Measurements from ENCODE around the gene SNRNP48. TPM values are rescaled to one million over a fixed set of nuclear protein-coding genes. Genes with fewer than 3 reads are reported as not detected.

Gene SNRNP48
- total and polyA plus RNA-seq, 2 donors (not counting 3 experiments of a cell fraction or from before 2014, with no cell fraction given): 4.2 to 13.2 TPM

- no peaks in the 10 kb centered on the region for H4K20me1 ChIP-seq (replicated peaks; ENCODE audit: control insufficient read depth, extremely low read depth, insufficient read depth, low read length)
- BruUV-seq (replicated peaks): no TSS peak
- H3K4me3 ChIP-seq (replicated peaks in 1 of 3; ENCODE audit: insufficient read depth in 1 of 3, low read depth in 1 of 3, low read length in 3 of 3): no peak overlapping the region
- DNase-seq (ENCODE audit: low read depth, low spot score) (no peak), FAIRE-seq (no peak)
- no peak overlapping the region for H3K27ac ChIP-seq (ENCODE audit: insufficient read depth, low read depth, low read length)
- TF ChIP-seq JUN (IDR thresholded peaks at IDR 0.05; ENCODE audit: borderline replicate concordance, insufficient read depth, insufficient read length, low read depth) (no peak), POLR2A (IDR thresholded peaks at IDR 0.05; ENCODE audit: low read depth, low read length) (no peak), POLR2AphosphoS5 (IDR thresholded peaks at IDR 0.05; ENCODE audit: insufficient read depth, low read depth, low read length) (no peak), MAX (IDR thresholded peaks at IDR 0.05; ENCODE audit: insufficient read depth, insufficient read length) (no peak), CTCF (IDR thresholded peaks at IDR 0.05; ENCODE audit: extremely low read depth in 1 of 2, insufficient read depth in 1 of 2, low read depth in 1 of 2, low read length in 2 of 2) (no peak), MYC (IDR thresholded peaks at IDR 0.05; ENCODE audit: low read depth, low read length) (no peak), GATA2 (IDR thresholded peaks at IDR 0.05; ENCODE audit: insufficient read depth, insufficient read length, low read depth, low read length) (no peak), FOS (IDR thresholded peaks at IDR 0.05; ENCODE audit: borderline replicate concordance, insufficient read depth, low read length) (no peak), EZH2 (IDR thresholded peaks at IDR 0.05; ENCODE audit: borderline replicate concordance, low read depth, low read length, severe bottlenecking) (no peak)
- H3K9ac ChIP-seq (replicated peaks; ENCODE audit: extremely low read depth, insufficient read depth, low read length): no peak overlapping the region
- POLR2A ChIA-PET: no interaction called here
- H3K36me3 ChIP-seq (ENCODE audit: control insufficient read depth in 2 of 2, extremely low read depth in 1 of 2, insufficient read depth in 2 of 2, low read length in 2 of 2): no peaks in the 10 kb centered on the region
- no peaks in the 10 kb centered on the region for H3K4me1 ChIP-seq (ENCODE audit: control insufficient read depth, extremely low read depth, insufficient read depth, low read length)
- dilution Hi-C loops (cut with MboI; ENCODE audit: extremely low pct_ligation_motif_present, low sequenced_read_pairs): no loop called here
- no peak overlapping the region for H3K4me2 ChIP-seq (ENCODE audit: insufficient read depth, low read length)
- intact Hi-C loops (cut with micrococcal nuclease): no loop called here
- no peaks in the 10 kb centered on the region for H3K79me2 ChIP-seq (ENCODE audit: control insufficient read depth, insufficient read depth, low read length)
- no peak overlapping the region for H2AFZ ChIP-seq (ENCODE audit: low read depth, low read length)
- CTCF ChIA-PET: interaction anchor here (1.2 to 1.5 kb wide), 2 partner anchors 10 to 286 kb away, joined by 3 to 4 read pairs; no protein-coding TSS in a partner anchor
- peaks cover 2 to 4% of the 10 kb centered on the region in 2 experiments for H3K27me3 ChIP-seq (ENCODE audit: control insufficient read depth in 2 of 2, insufficient read depth in 2 of 2, low read length in 2 of 2)
- no peaks in the 10 kb centered on the region for H3K9me1 ChIP-seq (replicated peaks; ENCODE audit: control insufficient read depth, extremely low read depth, insufficient read depth, low read length)
- no peaks in the 10 kb centered on the region for H3K9me3 ChIP-seq (replicated peaks; ENCODE audit: control insufficient read depth, insufficient read depth, low read length)
Measured at GRCh38 chr6:7561153-7561964, 28.6 kb upstream of the SNRNP48 start.

Measured in endothelial cell of umbilical vein (primary cell).